HL-60 (cell line): ENCODE measurements around the gene OPRL1.

Source experiments
- DNase-seq, 2 experiments: peaks; one replicate each; pipeline ENCODE4 v3.0.0-alpha.2; 2010 to 2020; ENCODE audit warnings: low read depth in 1 of 2, low spot score in 1 of 2
- H3K27ac ChIP-seq: fragments of 250-450 bp; sonication (Bioruptor Pico); replicated peaks from 2 replicates; pipeline ENCODE4 v1.5.1; 2020; ENCODE audit warnings: mild to moderate bottlenecking, moderate library complexity
- H3K27me3 ChIP-seq: fragments of 250-450 bp; sonication (Bioruptor Pico); 2 replicates; pipeline ENCODE4 v1.5.1; 2021; ENCODE audit warnings: mild to moderate bottlenecking, moderate library complexity; ENCODE audit not compliant: insufficient read depth, poor library complexity, severe bottlenecking
- H3K4me3 ChIP-seq: replicated peaks from 2 replicates; pipeline ENCODE4 v1.5.1; 2011; ENCODE audit warnings: mild to moderate bottlenecking, control low read depth, low read length; ENCODE audit not compliant: insufficient read depth
- CTCF ChIP-seq: IDR thresholded peaks from one replicate; pipeline ENCODE4 v1.5.1; 2011; ENCODE audit warnings: low read length, control low read depth, inconsistent platforms; ENCODE audit not compliant: insufficient read depth
- GABPA ChIP-seq: IDR thresholded peaks from 2 replicates; pipeline ENCODE4 v1.6.1; 2012; ENCODE audit warnings: low read depth
- POLR2AphosphoS5 ChIP-seq: IDR thresholded peaks from 2 replicates; pipeline ENCODE4 v1.6.1; 2012; ENCODE audit warnings: low read depth
- REST ChIP-seq: IDR thresholded peaks from 2 replicates; pipeline ENCODE4 v1.6.1; 2012; ENCODE audit warnings: low read depth; ENCODE audit not compliant: insufficient replicate concordance
- SPI1 ChIP-seq: IDR thresholded peaks from 2 replicates; pipeline ENCODE4 v1.6.1; 2012; ENCODE audit warnings: low read depth, mild to moderate bottlenecking, borderline replicate concordance

The OPRL1 gene

GRCh38 chr20:64077541-64077875, 2.4 kb upstream of the OPRL1 start:
- TF ChIP-seq CTCF (no peak), REST (no peak), SPI1 (no peak), GABPA (no peak), POLR2AphosphoS5 (no peak; the same call in 1 of the 2 replicates)

GRCh38 chr20:64077876-64078551, 1.9 kb upstream of the OPRL1 start:
- TF ChIP-seq SPI1: no peak
- no peak; the same call in none of the 2 replicates for TF ChIP-seq POLR2AphosphoS5
- no peak for TF ChIP-seq REST
- no peak for TF ChIP-seq CTCF
- no peak for TF ChIP-seq GABPA
- Histone ChIP-seq H3K27me3 (no peaks in the 10 kb centered on the region), H3K27ac (peak overlapping the region; percentile 97), H3K4me3 (peak overlapping the region; percentile 83)
- peak in 1 of 2 experiments; percentile 91 for DNase-seq

More at GRCh38 chr20:64077541-64077875, 2.4 kb upstream of the OPRL1 start:
- Histone ChIP-seq H3K4me3 (peak overlapping the region; percentile 83), H3K27ac (peak overlapping the region; percentile 97), H3K27me3 (no peaks in the 10 kb centered on the region)
- no peak for DNase-seq

GRCh38 chr20:64078934-64079272, 979 bp upstream of the OPRL1 start:
- H3K27me3 ChIP-seq: no peaks in the 10 kb centered on the region
- H3K27ac ChIP-seq: peak overlapping the region; percentile 97
- peak overlapping the region; percentile 83 for H3K4me3 ChIP-seq
- no peak for DNase-seq
- TF ChIP-seq SPI1 (no peak), CTCF (no peak), POLR2AphosphoS5 (no peak), REST (no peak), GABPA (no peak)
